HG03558 (cell line): ENCODE results near the gene PEX5.
A peak's percentile ranks its signal among the peaks of the same experiment; 100 is the strongest.

ENCODE experiments used
- ATAC-seq: cut with Tn5 transposase; IDR thresholded peaks from one replicate; pipeline ENCODE4 v1.9.1; 2021; ENCODE audit warnings: moderate number of reproducible peaks; ENCODE audit not compliant: unreplicated experiment; ENCODE audit errors: extremely low read depth

The PEX5 gene

DNA sequence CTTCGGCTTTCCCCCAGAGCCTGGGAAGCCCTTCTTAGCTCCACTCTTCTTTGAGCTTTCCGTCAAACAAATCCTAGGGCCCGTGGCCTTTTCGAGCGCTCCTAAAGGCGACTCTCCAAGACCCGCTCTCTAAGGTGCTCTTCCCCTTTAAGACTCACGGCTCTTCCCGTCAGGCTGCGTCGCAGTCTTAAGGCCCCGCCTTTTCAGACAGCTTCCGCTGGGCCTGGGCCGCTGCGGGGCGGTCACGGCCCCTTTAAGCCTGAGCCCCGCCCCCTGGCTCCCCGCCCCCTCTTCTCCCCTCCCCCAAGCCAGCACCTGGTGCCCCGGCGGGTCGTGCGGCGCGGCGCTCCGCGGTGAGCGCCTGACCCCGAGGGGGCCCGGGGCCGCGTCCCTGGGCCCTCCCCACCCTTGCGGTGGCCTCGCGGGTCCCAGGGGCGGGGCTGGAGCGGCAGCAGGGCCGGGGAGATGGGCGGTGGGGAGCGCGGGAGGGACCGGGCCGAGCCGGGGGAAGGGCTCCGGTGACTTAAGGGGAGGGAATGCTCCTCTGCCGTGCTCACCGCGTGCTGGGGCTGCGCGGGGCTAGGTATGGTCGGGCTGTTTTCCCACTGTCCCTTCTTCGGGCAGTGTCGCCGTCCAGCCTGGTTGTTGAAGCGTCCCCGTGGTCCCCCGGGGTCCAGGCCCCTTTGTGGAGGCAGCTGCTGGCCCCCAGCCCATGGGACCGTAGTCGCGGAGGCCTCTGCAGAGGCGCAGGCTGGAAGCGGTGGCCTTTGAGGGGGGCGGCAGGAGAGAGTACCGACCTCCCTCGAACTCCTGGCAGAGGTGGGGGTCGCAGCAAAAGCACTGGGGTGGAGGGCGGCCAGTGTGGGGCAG lies at the start of gene PEX5:
TSS of gene PEX5 (plus strand) at position 289 of the 870 bp plus-strand sequence. CDS start 692 bp downstream, outside the sequence.
- ATAC-seq: peak; percentile 87

DNA sequence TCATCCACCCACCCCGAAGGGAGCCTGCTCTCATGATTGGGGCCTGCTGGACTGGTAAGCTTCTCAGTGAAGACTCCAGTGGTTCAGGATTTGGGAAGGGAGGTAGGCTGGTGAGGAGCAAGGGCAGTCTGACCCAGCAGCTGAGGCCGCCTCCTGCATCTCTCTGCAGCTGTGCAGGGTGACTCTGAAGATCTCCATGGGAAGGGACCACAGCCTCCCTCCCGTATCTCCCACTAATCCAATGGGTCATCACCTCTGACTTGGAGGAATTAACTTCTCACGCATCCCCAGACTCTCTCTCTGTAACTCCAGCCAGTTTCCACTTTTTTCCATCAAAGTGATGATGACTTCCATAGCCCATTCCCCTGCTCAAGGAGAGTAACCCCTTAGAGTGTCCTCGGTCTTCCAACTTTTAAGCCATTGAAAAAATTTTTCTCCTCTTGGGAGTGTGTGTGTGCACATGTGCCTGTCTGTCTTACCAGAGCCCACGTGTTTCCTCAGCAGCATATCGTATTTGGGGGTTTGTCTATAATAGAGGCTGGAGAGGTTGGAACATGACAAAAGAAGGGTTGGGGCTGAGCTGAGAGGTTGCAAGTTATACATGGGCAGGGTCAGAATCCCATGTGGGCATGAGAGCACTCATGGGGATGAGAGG lies 48.0 kb upstream of the PEX5 start:
- no peak for ATAC-seq

DNA sequence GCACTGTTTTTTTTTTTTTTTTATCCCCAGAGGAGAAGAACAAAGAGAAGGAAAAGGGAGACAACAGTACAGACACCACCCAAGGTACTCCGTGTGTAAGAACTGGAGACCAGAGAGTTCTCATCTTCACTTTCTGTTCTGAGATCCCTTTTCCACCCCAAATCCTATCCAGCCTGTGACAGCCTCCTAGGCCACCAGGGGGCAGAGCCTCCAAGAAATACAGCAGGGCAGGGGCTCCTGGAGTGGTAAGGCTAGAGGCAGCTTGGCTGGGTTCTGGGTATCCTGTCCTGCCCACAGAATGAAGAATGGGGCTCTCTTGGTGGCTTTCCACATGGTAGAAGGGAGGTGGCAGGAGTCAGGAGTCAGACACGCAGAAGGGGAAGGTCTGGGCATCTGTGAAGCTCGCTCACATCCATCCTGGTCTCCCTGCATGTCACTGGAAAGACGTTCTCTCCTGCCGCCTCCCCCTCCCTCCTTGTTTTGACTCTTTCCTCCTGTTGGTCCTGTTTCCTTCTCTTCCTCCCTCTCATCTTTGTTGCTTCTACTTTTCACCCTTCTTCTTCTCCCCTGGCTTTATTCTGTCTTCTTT lies 47.3 kb upstream of the PEX5 start:
- ATAC-seq: no peak

DNA sequence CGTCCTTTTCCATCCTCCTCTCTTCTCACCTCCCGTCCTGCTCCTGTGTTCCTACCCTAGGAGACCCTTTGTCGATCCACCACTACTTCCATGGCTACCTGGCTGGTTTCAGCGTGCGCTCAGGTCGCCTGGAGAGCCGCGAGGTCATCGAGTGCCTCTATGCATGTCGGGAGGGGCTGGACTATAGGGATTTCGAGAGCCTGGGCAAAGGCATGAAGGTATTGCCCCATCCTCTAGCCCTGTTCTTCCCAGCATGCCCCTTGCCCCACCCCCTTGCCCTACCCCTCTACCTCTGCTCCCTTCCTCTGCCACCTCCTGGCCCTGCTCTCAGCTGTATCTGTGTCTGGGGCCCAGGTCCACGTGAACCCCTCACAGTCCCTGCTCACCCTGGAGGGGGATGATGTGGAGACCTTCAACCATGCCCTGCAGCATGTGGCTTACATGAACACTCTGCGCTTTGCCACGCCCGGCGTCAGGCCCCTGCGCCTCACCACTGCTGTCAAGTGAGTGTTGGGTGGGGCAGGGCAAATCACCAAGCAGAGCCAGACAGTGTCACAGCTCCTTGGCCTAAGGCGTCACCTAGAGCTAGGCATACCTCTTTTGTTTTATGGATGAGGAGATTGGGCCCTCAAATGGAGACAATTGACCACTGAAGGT lies 46.5 kb upstream of the PEX5 start:
- ATAC-seq: no peak

DNA sequence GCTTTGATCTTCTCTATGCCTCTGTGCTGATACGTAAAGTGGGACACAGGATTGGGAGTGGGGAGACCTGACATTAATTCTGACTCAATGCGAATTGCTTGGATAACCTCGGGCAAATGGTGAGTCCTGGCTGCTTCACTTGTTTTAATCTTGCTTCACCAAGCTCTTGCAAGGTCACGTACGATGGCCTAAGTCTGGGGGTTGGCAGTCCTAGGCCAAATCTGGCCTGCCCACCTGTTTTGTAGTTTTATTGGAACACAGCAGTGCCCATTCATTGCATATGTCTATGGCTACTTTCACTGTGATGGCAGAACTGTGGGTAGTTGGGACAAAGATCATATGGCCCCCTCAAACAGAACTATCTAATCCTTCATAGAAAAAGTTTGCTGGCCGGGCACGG lies 45.9 kb upstream of the PEX5 start:
- no peak for ATAC-seq

DNA sequence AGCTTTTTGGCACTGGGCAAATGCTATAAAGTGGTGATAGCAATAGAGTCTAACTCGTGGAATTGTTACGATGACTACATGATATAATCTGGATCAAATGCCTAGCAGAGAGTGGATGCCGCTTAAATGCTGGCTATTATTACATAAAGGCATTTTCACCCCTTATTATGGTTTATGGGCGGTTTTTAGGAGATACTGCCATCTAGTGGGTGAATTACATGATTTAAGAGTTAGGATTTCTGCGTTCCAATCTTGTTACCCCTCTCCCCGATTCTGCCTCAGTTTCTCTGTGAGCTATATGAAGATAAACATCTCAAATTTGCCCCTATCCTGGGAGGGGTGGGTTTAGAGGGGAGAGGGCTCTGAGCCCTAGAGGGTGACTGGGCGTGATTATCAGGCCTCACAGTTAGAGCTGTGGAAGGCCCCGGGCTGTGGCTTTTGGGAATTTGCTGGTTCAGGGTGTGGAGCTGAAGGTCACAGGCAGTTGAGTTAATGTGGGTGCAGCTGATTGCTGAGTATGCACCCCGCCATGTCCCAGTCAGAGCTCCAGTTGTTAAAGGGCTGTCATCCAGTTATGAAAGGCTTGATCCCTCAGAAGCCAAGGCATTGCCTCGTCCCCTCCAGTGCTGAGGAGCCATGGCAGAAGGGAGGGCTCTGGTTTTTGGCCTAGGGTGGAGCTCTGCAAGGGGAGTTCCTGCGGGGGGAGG lies 44.9 kb upstream of the PEX5 start:
- no peak for ATAC-seq

DNA sequence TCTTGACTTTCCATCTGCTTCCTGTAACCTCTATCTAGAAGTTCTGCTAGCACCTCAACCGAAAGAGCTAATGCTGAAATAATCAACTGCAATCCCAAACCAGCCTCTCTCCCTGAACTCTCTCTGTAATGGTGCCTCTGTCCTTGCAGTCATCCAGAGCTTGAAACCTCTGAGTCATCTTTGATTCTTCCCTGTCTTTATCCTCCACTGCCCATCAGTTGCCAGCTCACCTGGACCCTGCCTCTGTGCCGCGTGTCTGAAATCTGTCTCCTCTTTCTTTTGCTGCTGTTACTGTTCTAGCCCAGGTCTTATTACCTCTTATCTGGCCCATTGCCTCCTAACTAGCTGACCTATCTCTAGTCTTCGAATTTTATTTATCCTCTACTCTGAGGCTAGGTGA lies 43.8 kb upstream of the PEX5 start:
- no peak for ATAC-seq

DNA sequence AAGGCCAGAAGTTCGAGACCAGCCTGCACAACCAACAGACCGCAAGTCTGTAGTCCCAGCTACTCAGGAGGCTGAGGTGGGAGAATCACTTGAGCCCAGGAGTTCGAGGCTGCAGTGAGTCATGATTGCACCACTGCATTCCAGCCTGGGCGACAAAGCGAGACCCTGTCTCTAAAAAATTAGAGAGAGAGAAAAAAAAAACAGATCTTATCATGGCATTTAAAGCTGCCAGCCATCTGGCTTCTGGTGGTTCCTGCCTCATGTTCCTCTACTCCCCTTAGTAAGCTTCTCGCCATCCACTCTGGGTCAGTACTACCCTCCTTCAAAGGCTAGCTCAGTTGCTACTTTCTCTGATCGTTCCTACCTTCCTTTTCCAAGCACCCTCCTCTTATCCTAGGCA lies 43.3 kb upstream of the PEX5 start:
- no peak for ATAC-seq

DNA sequence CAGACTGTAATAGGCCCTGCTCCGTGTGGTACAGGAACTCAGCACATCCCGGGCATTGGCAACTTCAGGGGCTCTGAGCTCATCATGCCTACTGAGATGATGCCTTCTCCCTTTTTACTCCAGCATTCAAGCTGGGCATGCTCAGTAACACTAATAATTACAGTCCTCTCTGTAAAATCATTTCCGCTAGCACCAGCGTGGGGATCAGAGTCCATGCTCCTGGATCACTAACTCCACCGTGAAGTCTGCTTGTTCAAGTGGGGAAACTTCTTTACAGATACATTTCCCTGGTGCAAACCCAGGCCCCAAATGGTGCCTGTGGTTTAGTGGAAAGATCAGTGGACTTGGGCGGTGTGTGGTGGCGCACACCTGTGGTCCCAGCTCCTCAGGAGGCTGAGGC lies 42.6 kb upstream of the PEX5 start:
- ATAC-seq: no peak

DNA sequence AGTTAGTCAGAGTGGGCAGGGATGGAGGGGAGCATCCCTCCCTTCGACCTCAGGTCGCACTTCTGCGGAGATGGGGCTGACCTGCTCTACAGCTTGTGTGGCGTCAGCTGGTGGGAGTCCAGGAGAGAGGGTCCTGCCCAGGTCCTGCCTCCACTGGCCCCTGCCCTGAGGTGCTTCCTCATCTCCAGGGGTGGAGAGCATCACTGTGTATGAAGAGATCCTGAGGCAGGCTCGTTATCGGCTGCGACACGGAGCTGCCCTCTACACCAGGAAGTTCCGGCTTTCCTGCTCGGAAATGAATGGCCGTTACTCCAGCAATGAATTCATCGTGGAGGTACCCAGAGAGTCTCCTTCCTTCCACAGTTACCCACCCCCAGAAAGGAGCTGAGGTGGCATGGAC lies 39.1 kb upstream of the PEX5 start:
- ATAC-seq: no peak

DNA sequence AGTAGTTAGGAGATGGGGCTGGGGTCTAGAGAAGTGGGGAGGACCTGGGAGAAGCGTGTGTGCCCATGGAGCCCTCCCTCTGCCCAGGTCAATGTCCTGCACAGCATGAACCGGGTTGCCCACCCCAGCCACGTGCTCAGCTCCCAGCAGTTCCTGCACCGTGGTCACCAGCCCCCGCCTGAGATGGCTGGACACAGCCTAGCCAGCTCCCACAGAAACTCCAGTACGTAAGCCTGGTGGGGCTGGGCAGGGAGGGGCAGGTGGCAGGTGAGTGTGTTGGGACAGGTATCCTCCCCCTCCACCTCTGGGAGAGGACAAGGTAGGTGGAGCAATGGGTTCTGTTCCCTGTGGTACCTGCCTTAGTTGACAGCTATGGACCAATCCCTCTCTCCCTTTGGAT lies 38.6 kb upstream of the PEX5 start:
- no peak for ATAC-seq

DNA sequence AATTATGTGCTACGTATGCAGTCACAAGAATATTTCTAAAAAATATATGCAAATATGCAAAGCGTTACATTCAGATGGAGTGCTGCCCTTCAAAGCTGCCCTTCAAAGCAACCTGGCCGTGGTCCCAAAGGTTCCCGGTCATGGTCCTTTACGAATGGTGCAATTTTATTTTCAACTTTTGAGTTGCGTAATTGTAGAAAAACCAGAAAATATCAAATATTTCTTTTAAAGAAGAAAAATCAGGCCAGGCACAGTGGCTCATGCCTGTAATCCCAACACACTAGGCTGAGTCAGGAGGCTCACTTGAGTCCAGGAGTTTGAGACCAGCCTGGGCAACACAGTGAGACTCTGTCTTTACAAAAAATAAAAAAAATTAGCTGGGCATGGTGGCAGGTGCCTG lies 38.0 kb upstream of the PEX5 start:
- ATAC-seq: no peak

DNA sequence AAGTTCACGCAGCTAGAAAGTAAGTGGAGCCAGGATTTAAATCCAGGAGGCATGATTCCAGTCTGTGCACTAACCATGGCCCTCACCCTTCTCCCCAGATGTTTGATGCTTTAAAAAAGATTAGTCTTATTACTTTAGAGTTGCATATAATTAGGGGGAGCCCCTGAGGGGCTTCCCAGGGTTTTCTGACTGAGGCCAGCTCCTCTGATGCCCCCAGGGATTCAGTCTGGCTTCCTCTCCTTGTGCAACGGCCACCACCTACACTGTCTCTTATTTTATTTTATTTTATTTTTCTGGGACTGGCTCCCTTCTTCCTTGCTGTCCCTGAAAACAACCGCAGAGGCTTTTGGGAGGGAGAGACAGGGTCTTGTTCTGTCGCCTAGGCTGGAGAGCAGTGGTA lies 36.7 kb upstream of the PEX5 start:
- no peak for ATAC-seq

DNA sequence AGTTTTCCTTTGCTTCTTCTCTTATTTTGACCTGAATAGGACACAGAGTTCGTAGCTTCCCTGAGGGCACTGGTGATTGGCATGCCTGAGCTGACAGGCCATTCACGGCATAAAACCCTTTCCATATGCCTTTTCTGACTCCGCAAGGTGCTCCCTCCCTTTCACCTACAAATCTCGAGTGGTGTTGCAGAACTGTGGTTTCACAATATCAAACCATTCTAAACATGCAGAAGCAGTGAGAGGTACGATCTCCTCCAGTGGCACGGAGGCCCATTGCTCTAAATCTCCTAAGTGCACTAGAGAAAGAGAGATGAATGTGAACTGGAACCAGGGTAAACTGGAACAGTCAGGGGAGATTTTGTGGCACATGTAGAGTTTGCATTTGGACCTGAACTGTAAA lies 35.4 kb upstream of the PEX5 start:
- ATAC-seq: no peak

DNA sequence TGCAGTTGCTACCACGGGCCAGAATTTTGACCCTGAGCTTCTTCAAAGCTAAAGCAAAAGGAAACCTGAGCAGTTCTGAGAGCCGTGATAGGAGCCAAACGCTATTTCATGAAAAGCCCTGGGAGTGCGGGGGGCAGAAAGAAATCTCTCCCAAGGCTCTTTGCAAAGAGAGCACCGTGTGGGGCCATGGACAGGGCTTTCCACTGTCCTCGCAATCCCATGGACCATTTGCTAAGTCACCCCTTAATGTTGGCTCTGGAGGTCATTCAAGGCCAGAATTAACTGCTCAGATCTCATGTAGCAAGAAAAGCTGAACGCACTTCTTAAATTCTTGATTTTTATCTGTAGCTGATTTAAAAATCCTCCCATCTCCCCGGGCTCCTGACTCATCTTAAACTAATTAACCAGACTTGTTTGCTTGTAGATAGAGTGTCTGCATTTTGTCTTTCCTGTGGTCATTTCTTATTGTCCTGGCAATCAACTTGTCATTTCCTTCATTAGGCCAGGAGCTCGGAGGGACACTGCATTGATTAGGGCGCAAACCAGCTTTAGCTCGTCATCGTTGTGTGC lies 34.5 kb upstream of the PEX5 start:
- ATAC-seq: no peak

DNA sequence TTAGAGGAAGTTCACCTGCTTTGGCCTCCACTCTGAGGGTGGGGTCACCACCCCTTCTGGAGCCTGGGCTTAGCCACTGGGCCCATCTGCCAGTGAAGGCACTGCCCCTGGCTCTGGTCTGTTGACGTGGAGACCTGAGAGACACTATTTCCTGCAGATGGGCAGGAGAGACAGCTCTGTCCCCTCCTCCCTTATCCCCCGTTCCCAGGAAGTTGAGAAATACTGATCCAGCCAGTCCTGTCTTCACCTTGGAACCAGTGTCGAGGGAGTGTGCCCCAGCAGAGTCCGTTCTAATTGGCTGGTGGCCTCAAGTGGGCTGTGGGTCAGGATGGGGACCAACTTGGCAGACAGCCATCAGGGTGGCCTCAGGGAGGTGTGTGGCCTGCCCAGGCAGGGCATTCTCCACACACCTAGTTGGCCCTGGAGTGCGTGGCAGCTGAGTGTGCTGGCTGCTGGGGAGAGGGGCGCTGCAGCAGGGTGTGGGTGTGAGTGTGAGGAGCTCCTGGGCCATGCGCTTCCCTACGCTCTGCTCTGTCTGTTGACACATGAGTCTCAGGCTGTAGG lies 33.9 kb upstream of the PEX5 start:
- ATAC-seq: no peak

DNA sequence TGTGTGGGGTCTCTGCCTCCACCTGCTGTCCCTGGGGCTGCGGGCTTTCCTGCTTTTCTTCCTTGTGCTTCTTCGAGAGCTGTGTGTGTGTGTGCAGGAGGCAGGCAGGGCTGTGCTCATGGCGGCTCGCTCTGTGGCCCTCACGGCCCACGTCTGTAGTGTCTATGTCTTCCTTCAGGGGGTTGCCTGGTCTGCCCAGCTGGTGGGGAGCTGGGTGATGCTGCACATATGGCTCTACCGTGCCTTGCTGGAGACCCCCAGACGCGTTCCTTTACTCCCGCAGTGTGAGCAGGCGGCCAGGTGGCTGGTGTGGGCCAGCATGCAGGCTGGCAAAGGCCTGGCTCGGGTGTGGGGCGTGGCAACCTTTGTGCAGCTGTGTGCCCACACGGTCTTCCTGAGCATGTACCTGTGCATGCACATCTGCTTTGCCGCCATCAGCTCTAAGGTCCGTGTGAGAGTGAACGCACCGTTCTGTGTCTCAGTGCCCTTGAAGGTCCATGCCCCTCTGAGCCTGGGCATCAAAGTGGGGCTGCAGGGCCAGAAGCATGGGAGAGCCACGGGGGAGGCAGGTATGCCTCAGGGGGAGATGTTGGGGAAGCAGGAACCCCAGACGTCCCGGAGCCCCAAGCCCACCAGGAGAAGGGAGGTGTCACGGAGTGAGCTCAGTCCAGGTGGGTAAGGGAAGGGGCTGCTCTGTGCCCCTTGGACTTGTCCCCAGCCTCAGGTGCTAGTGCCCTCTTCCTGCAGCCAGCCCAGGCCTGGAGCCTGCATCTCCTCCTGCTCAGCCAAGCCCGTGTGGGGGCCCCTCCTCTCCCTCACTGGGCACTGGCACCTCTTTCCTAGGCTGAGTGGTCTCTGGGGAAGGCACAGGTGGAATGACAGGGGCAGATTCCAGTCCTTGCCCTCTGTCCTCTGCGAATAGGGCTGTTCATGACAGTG lies 33.0 kb upstream of the PEX5 start:
- no peak for ATAC-seq

DNA sequence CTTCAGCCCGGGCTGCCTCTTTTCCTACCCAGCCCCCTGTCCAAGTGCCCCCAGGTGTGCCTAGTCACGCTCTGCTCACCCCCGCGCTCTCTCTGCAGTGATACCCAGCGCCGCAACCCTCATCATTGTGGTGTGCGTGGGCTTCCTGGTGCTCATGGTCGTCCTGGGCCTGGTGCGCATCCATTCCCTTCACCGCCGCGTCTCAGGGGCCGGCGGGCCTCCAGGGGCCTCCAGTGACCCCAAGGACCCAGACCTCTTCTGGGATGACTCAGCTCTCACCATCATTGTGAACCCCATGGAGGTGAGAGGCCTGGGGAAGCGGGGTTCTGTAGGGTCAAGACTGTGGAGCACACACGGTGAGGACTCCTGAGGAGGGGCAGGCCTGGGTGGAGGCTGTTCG lies 32.1 kb upstream of the PEX5 start:
- no peak for ATAC-seq
